H1 (cell line): ENCODE results near the gene SPRED1. TPM values are rescaled to one million over a fixed set of nuclear protein-coding genes. Genes with fewer than 3 reads are reported as not detected.
A peak's percentile ranks its signal among the peaks of the same experiment; 100 is the strongest.

Experiments
- CTCF ChIA-PET: fragments of 300-600 bp; sonication (Branson Sonifier 250); formaldehyde crosslinking; loops from one replicate; lab custom pipeline; 2021; ENCODE audit not compliant: partially characterized antibody; lab: Charles Lee
- POLR2A ChIA-PET: fragments of 300-600 bp; sonication (Branson Sonifier 250); formaldehyde crosslinking; loops from one replicate; lab custom pipeline; 2021; ENCODE audit warnings: inconsistent platforms; ENCODE audit not compliant: partially characterized antibody; lab: Charles Lee
- DNase-seq, 2 experiments: peaks; one replicate each; pipeline versions ENCODE4 v3.0.0 to v3.0.0-alpha.2; 2010 to 2022; ENCODE audit warnings: low spot score in 2 of 2, low read depth in 1 of 2, mixed read lengths in 1 of 2
- FAIRE-seq: peaks from 2 replicates; lab custom pipeline; 2011; peaks lifted over from hg19 to GRCh38; lab: Jason Lieb, UNC
- H2AFZ ChIP-seq: 2 replicates; pipeline ENCODE4 v1.8.1; 2012; ENCODE audit warnings: low read length, inconsistent platforms
- H2AK5ac ChIP-seq: 2 replicates; pipeline ENCODE4 v1.6.1; 2013; ENCODE audit warnings: low read depth, low read length
- H2BK120ac ChIP-seq: replicated peaks from 2 replicates; pipeline ENCODE3; 2013; ENCODE audit warnings: low read depth, low read length, inconsistent platforms
- H2BK12ac ChIP-seq: 2 replicates; pipeline ENCODE4 v1.6.1; 2013; ENCODE audit warnings: low read depth, low read length
- H2BK15ac ChIP-seq: 2 replicates; pipeline ENCODE4 v1.6.1; 2013; ENCODE audit warnings: low read length
- H2BK20ac ChIP-seq: 2 replicates; pipeline ENCODE4 v1.6.1; 2013; ENCODE audit warnings: low read length
- H2BK5ac ChIP-seq: 2 replicates; pipeline ENCODE4 v1.6.1; 2013; ENCODE audit warnings: low read depth, low read length
- H3K14ac ChIP-seq: 2 replicates; pipeline ENCODE4 v1.6.1; 2013; ENCODE audit warnings: inconsistent platforms; ENCODE audit not compliant: insufficient read length
- H3K18ac ChIP-seq: 2 replicates; pipeline ENCODE4 v1.6.1; 2013; ENCODE audit warnings: low read length; ENCODE audit errors: extremely low read depth
- H3K23ac ChIP-seq: 2 replicates; pipeline ENCODE4 v1.6.1; 2013; ENCODE audit warnings: inconsistent platforms; ENCODE audit not compliant: insufficient read length
- H3K23me2 ChIP-seq: 2 replicates; pipeline ENCODE4 v1.6.1; 2013; ENCODE audit warnings: low read depth, low read length
- H3K27ac ChIP-seq: 2 replicates; pipeline ENCODE4 v1.6.1; 2011; ENCODE audit warnings: low read depth, low read length, inconsistent platforms
- H3K27me3 ChIP-seq, 4 experiments: replicated peaks in 1 of 4; 1 replicate in 1 of 4; 2 replicates in 3 of 4; pipeline versions ENCODE4 v1.6.1 to v1.8.1; 2011 to 2013; ENCODE audit warnings: low read length in 3 of 4, mild to moderate bottlenecking in 3 of 4, inconsistent platforms in 2 of 4, mixed read lengths in 2 of 4, moderate library complexity in 1 of 4; ENCODE audit not compliant: control insufficient read depth in 3 of 4, insufficient read depth in 3 of 4; ENCODE audit errors: extremely low read depth in 1 of 4
- H3K36me3 ChIP-seq, 4 experiments: 2 replicates each; pipeline versions ENCODE4 v1.6.1 to v1.8.1; 2011 to 2013; ENCODE audit warnings: mild to moderate bottlenecking in 4 of 4, low read length in 3 of 4, moderate library complexity in 2 of 4, control low read depth in 1 of 4, inconsistent platforms in 1 of 4; ENCODE audit not compliant: insufficient read depth in 4 of 4, control insufficient read depth in 2 of 4
- H3K4ac ChIP-seq: replicated peaks from 2 replicates; pipeline ENCODE3; 2013; ENCODE audit warnings: low read length, low read depth, mixed read lengths, inconsistent platforms; ENCODE audit not compliant: insufficient read length
- H3K4me1 ChIP-seq, 4 experiments: replicated peaks in 1 of 4; 1 replicate in 1 of 4; 2 replicates in 3 of 4; pipeline versions ENCODE4 v1.6.1 to v1.8.1; 2011 to 2013; ENCODE audit warnings: low read length in 3 of 4, inconsistent platforms in 2 of 4, mixed read lengths in 1 of 4; ENCODE audit not compliant: insufficient read depth in 4 of 4, control insufficient read depth in 3 of 4
- H3K4me2 ChIP-seq, 2 experiments: 2 replicates each; pipeline versions ENCODE4 v1.6.1 to v1.8.1; 2011 to 2013; ENCODE audit warnings: low read depth in 2 of 2, low read length in 2 of 2, control low read depth in 1 of 2, inconsistent platforms in 1 of 2, mild to moderate bottlenecking in 1 of 2; ENCODE audit not compliant: insufficient read depth in 1 of 2
- H3K4me3 ChIP-seq, 4 experiments: fragments of 200-600, 300-600 bp in 1 of 4; sonication (generic), shearing (Covaris generic), sonication (Bioruptor Twin) in 1 of 4; 2 replicates each; pipeline versions ENCODE4 v1.5.1 to v1.8.1; 2011 to 2016; ENCODE audit warnings: low read length in 4 of 4, low read depth in 3 of 4, control low read depth in 2 of 4, inconsistent platforms in 2 of 4, mild to moderate bottlenecking in 2 of 4, mixed read lengths in 1 of 4, moderate library complexity in 1 of 4; ENCODE audit not compliant: insufficient read depth in 2 of 4; ENCODE audit errors: extremely low read depth in 1 of 4
- H3K56ac ChIP-seq: replicated peaks from 2 replicates; pipeline ENCODE3; 2013; ENCODE audit warnings: low read depth, mild to moderate bottlenecking, mixed read lengths, low read length, inconsistent platforms; ENCODE audit not compliant: insufficient read length
- H3K79me1 ChIP-seq: 2 replicates; pipeline ENCODE4 v1.6.1; 2013; ENCODE audit warnings: low read depth, low read length, control low read depth
- H3K79me2 ChIP-seq, 2 experiments: 2 replicates each; pipeline versions ENCODE4 v1.6.1 to v1.8.1; 2012 to 2013; ENCODE audit warnings: low read length in 2 of 2, mild to moderate bottlenecking in 2 of 2, inconsistent platforms in 1 of 2; ENCODE audit not compliant: insufficient read depth in 2 of 2, control insufficient read depth in 1 of 2
- H3K9ac ChIP-seq, 4 experiments: replicated peaks in 1 of 4; 1 replicate in 1 of 4; 2 replicates in 3 of 4; pipeline versions ENCODE4 v1.6.1 to v1.8.1; 2011 to 2013; ENCODE audit warnings: low read depth in 3 of 4, low read length in 3 of 4, control low read depth in 2 of 4, mild to moderate bottlenecking in 2 of 4, moderate library complexity in 2 of 4, inconsistent platforms in 1 of 4; ENCODE audit errors: extremely low read depth in 1 of 4
- H3K9me3 ChIP-seq, 2 experiments: 2 replicates each; pipeline versions ENCODE4 v1.6.1 to v1.8.1; 2012 to 2013; ENCODE audit warnings: mild to moderate bottlenecking in 2 of 2, moderate library complexity in 2 of 2, control low read depth in 1 of 2, inconsistent platforms in 1 of 2, low read depth in 1 of 2, low read length in 1 of 2, mixed read lengths in 1 of 2; ENCODE audit not compliant: insufficient read depth in 2 of 2
- H4K20me1 ChIP-seq, 2 experiments: replicated peaks in 1 of 2; 2 replicates each; pipeline versions ENCODE3 to v1.8.1; 2011 to 2013; ENCODE audit warnings: inconsistent platforms in 2 of 2, low read length in 2 of 2, mild to moderate bottlenecking in 1 of 2; ENCODE audit not compliant: insufficient read depth in 2 of 2, control insufficient read depth in 1 of 2
- H4K5ac ChIP-seq: 2 replicates; pipeline ENCODE4 v1.6.1; 2013; ENCODE audit warnings: low read length, low read depth, mixed read lengths, inconsistent platforms; ENCODE audit not compliant: insufficient read length
- H4K8ac ChIP-seq: 2 replicates; pipeline ENCODE4 v1.8.0; 2013; ENCODE audit warnings: mild to moderate bottlenecking, moderate library complexity, low read length, inconsistent platforms; ENCODE audit not compliant: insufficient read depth; ENCODE audit errors: extremely low read depth
- H4K91ac ChIP-seq: replicated peaks from 2 replicates; pipeline ENCODE3; 2013; ENCODE audit warnings: low read length, mixed read lengths, inconsistent platforms; ENCODE audit not compliant: insufficient read length
- ASH2L ChIP-seq: fragments of 200-600, 300-600 bp; sonication (generic); IDR thresholded peaks from one replicate; pipeline ENCODE4 v1.7.1; 2017; ENCODE audit warnings: low read length
- BRCA1 ChIP-seq: IDR thresholded peaks from 2 replicates; pipeline ENCODE4 v1.6.1; 2012; ENCODE audit warnings: low read depth, low read length, improper control_type of control experiment
- CBX8 ChIP-seq: fragments of 300-800, 300-1000 bp; sonication (generic); IDR thresholded peaks from 2 replicates; pipeline ENCODE4 v1.7.1; 2016; ENCODE audit warnings: low read depth, low read length, borderline replicate concordance
- CTBP2 ChIP-seq: IDR thresholded peaks from 2 replicates; pipeline ENCODE4 v1.7.0; 2011; ENCODE audit warnings: borderline replicate concordance, mild to moderate bottlenecking, moderate library complexity, mixed read lengths, low read length; ENCODE audit not compliant: insufficient read depth, insufficient read length
- EZH2 ChIP-seq: fragments of 200-600 bp; sonication (generic); IDR thresholded peaks from 2 replicates; pipeline ENCODE4 v1.7.1; 2012; ENCODE audit warnings: low read depth, mild to moderate bottlenecking, moderate library complexity, low read length, inconsistent platforms; ENCODE audit not compliant: severe bottlenecking
- GTF2F1 ChIP-seq: IDR thresholded peaks from 2 replicates; pipeline ENCODE4 v1.6.1; 2012; ENCODE audit warnings: low read depth, low read length, improper control_type of control experiment, borderline replicate concordance
- HDAC2 ChIP-seq, 2 experiments: fragments of 300-600 bp in 1 of 2; sonication (generic) in 1 of 2; IDR thresholded peaks; 2 replicates each; pipeline ENCODE4 v1.6.1; 2011 to 2012; ENCODE audit warnings: low read depth in 2 of 2, low read length in 2 of 2, mild to moderate bottlenecking in 2 of 2, moderate library complexity in 2 of 2, borderline replicate concordance in 1 of 2, inconsistent platforms in 1 of 2
- HDAC6 ChIP-seq: IDR thresholded peaks from one replicate; pipeline ENCODE4 v1.7.1; 2012; ENCODE audit warnings: low read depth, mild to moderate bottlenecking, inconsistent platforms, low read length, moderate library complexity
- RNF2 ChIP-seq: fragments of 200-900, 300-1000 bp; sonication (generic); IDR thresholded peaks from 2 replicates; pipeline ENCODE4 v1.7.1; 2016; ENCODE audit warnings: borderline replicate concordance, low read depth, mild to moderate bottlenecking, antibody characterized with exemption, low read length; ENCODE audit not compliant: poor library complexity, severe bottlenecking; ENCODE audit errors: missing control alignments
- SIRT6 ChIP-seq: IDR thresholded peaks from one replicate; pipeline ENCODE4 v1.7.1; 2012; ENCODE audit warnings: low read length, inconsistent platforms
- SP2 ChIP-seq: IDR thresholded peaks from 2 replicates; pipeline ENCODE4 v1.6.1; 2012; ENCODE audit warnings: mild to moderate bottlenecking, low read length, inconsistent platforms
- TAF7 ChIP-seq: optimal IDR thresholded peaks from 2 replicates; pipeline ENCODE3; 2011; ENCODE audit warnings: low read depth, mild to moderate bottlenecking, inconsistent platforms, low read length, moderate library complexity, borderline replicate concordance
- TCF12 ChIP-seq: IDR thresholded peaks from 2 replicates; pipeline ENCODE4 v1.6.1; 2011; ENCODE audit warnings: low read depth, mild to moderate bottlenecking, low read length
- YY1 ChIP-seq: IDR thresholded peaks from 2 replicates; pipeline ENCODE4 v1.6.1; 2011; ENCODE audit warnings: low read depth, mild to moderate bottlenecking, low read length
- WGBS, 2 experiments: shearing (Covaris generic) in 1 of 2; methylation state at CpG; one replicate each; pipeline versions ENCODE4 v1.1.6 to v1.1.7; 2013 to 2015; ENCODE audit warnings: low lambda C conversion rate in 2 of 2, mixed read lengths in 2 of 2, inconsistent platforms in 1 of 2, low coverage in 1 of 2, missing lambda C conversion rate in 1 of 2; ENCODE audit not compliant: insufficient replicate concordance in 2 of 2, insufficient coverage in 1 of 2, insufficient read length in 1 of 2; ENCODE audit errors: extremely low coverage in 1 of 2, missing lambda C conversion rate in 1 of 2; 5-methylcytosine and 5-hydroxymethylcytosine counted together
- polyA plus RNA-seq, 7 experiments: library from polyadenylated mRNA; depleted of rRNA in 3 of 7; stranded (reverse) in 5 of 7; unstranded in 2 of 7; fragments of >200 nt in 5 of 7; fragments of 200-250 nt in 2 of 7; gene quantifications; 1 replicate in 5 of 7; 2 replicates in 1 of 7; 4 replicates in 1 of 7; pipeline versions ENCODE4 v1.2.1 to v1.2.3, GENCODE V29; 2011 to 2013; ENCODE audit warnings: missing spikeins in 2 of 7, mixed read lengths in 2 of 7
- total RNA-seq: library from RNA; stranded (reverse); fragmentation: NEBNext Ultra II Directional; extraction: Animal tissue kit (Norgen Biotek cat#: 25700); gene quantifications from 2 replicates; pipeline ENCODE4 v1.2.1, GENCODE V29; 2021

SPRED1 gene
- total and polyA plus RNA-seq, 2 of the 8 experiments (the other 6 are each of a cell fraction or from before 2014, with no cell fraction given) = 5.5 to 30.3 TPM

DNA sequence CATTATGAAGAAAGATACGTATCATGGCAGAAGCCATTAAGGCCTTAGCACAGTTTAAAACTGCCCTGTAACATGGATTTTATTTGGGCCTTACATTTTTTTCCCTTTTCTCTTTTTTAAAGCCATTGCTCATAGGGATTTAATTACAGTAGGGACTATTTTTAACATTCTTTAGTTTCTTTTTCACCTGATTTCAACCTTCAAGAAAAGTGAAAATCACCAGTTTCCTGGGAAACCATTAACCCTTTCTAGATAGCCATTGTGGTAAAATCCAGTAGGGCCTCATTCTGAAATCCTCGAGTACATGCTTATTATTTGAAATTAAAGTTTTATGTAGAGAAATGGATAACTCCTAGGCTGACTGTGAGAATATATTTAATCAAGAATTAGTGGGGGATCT lies 3.1 kb downstream of the SPRED1 start:
- Histone ChIP-seq H3K4me3 (peak overlapping the region in 1 of 4 experiments; percentile 93; a peak in 2 of 8 replicates), H4K8ac (no peak overlapping the region), H3K14ac (no peak overlapping the region), H2BK120ac (no peak overlapping the region), H3K4me2 (peak overlapping the region in 1 of 2 experiments; percentile 94; a peak in 2 of 4 replicates), H3K36me3 (no peaks in the 10 kb centered on the region), H3K79me1 (0 out of 2 replicates have a peak, but pooled peaks cover 2% of the 10 kb centered on the region), H3K23me2 (peaks cover 18% of the 10 kb centered on the region), H3K9me3 (no peaks in the 10 kb centered on the region), H3K79me2 (peaks cover 40 to 78% of the 10 kb centered on the region in 2 experiments), H3K4ac (no peak overlapping the region), H3K18ac (no peak overlapping the region), H4K91ac (no peak overlapping the region), H2BK5ac (no peak overlapping the region), H2BK15ac (no peak overlapping the region), H3K9ac (no peak overlapping the region; a peak in 2 of 7 replicates), H3K23ac (no peak overlapping the region), H2BK20ac (no peak overlapping the region), H4K20me1 (peaks cover 0 to 16% of the 10 kb centered on the region in 2 experiments), H4K5ac (no peak overlapping the region), H2BK12ac (no peak overlapping the region), H3K4me1 (peaks cover 0 to 11% (median 1%) of the 10 kb centered on the region in 4 experiments; a peak in 4 of 7 replicates), H3K27ac (no peak overlapping the region), H2AK5ac (no peak overlapping the region), H3K27me3 (no peaks in the 10 kb centered on the region), H2AFZ (no peak overlapping the region), H3K56ac (no peak overlapping the region)
- POLR2A ChIA-PET = no interaction called here
- FAIRE-seq (no peak), DNase-seq (no peak)
- WGBS, 2 experiments = 79% methylated on average over 2 of the region's 2 CpGs; no CpG with 5 or more reads in 1 of the 2 experiments
- CTCF ChIA-PET = no interaction called here
- no peak for TF ChIP-seq TCF12
- TF ChIP-seq EZH2 = no peak
- TF ChIP-seq HDAC2 (IDR thresholded peaks at IDR 0.05; ENCODE audit: borderline replicate concordance in 1 of 2, low read depth in 2 of 2, low read length in 2 of 2) = no peak
- no peak for TF ChIP-seq CTBP2
- TF ChIP-seq SIRT6 = no peak
- TF ChIP-seq YY1 = no peak
- TF ChIP-seq TAF7 = no peak
- no peak for TF ChIP-seq SP2
- no peak for TF ChIP-seq ASH2L
- TF ChIP-seq CBX8 = no peak
- TF ChIP-seq RNF2 = no peak
- TF ChIP-seq HDAC6 = no peak
- no peak for TF ChIP-seq GTF2F1
- TF ChIP-seq BRCA1 = no peak
